Colonic mucosa (tissue), 4 donors: Measurements from ENCODE around the gene PRPF19. TPM values are rescaled to one million over a fixed set of nuclear protein-coding genes. Genes with fewer than 3 reads are reported as not detected.

Experiments
- DNase-seq: peaks from one replicate; pipeline ENCODE4 v3.0.0-alpha.2; 2020
- H3K27ac ChIP-seq: fragments of 200-600 bp; one replicate; pipeline ENCODE4 v1.8.0; 2021
- H3K27me3 ChIP-seq: fragments of 200-600 bp; one replicate; pipeline ENCODE4 v1.8.0; 2021
- H3K36me3 ChIP-seq: fragments of 200-600 bp; one replicate; pipeline ENCODE4 v1.8.0; 2021
- H3K4me1 ChIP-seq: fragments of 200-600 bp; one replicate; pipeline ENCODE4 v1.8.0; 2021; ENCODE audit warnings: mild to moderate bottlenecking
- H3K4me3 ChIP-seq: fragments of 200-600 bp; one replicate; pipeline ENCODE4 v1.8.0; 2021
- H3K9ac ChIP-seq, 2 donors: one replicate each; pipeline ENCODE4 v1.7.0; 2013; ENCODE audit warnings: control low read depth in 2 of 2, low read depth in 2 of 2, low read length in 2 of 2
- H3K9me3 ChIP-seq: fragments of 200-600 bp; one replicate; pipeline ENCODE4 v1.8.0; 2021
- intact Hi-C: fragments of 100-400 bp; cut with DNase I; formaldehyde crosslinking; loops from one replicate; pipeline ENCODE4 v1.14.1; 2022
- total RNA-seq, 2 donors: library from RNA; stranded (reverse); fragmentation: NEBNext Ultra II Directional in 1 of 2; extraction: Animal tissue kit (Norgen Biotek cat#: 25700) in 1 of 2; gene quantifications; one replicate each; pipeline ENCODE4 v1.2.1, GENCODE V29; 2021
- TF ChIP-seq, protein P1 (sequence below): fragments of 200-600 bp; IDR thresholded peaks from one replicate; pipeline ENCODE4 v1.8.0; 2022; ENCODE audit warnings: antibody characterized with exemption, mild to moderate bottlenecking
- donor health status: healthy.
- donor health status: DM: no; HTN: no; CAD: no.
- donor health status: DM: no; HTN: no; CAD: no.

PRPF19 gene
- total RNA-seq, 2 donors from 2014 or later = 59.3 to 172 TPM

DNA sequence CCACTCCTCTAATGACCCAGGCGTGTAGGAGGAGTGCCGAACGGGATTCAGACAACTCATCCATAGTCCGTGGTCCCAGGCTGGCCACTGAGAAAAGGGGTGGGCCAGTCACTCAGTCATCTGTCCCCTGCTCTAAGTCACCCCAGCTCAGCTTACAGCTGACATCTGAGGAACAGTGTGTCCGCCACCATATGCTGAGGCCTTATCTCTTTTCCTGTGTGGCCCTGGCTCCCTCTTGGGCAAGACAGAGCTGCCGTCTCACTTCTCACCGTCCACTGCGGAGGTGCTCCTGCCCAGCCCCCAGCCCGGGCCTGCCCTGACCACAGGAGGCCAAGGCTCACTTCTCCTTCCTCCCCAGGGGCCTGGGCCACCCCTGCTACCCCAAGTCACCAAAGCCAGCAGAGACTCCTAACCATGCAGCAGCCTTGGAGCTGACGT lies 57.7 kb downstream of the PRPF19 start:
- no peak for DNase-seq
- H3K4me3 ChIP-seq = no peak overlapping the region
- H3K9me3 ChIP-seq = no peaks in the 10 kb centered on the region
- no peak overlapping the region for H3K9ac ChIP-seq
- H3K27me3 ChIP-seq = no peaks in the 10 kb centered on the region
- no peak overlapping the region for H3K27ac ChIP-seq
- TF ChIP-seq, protein P1, sequence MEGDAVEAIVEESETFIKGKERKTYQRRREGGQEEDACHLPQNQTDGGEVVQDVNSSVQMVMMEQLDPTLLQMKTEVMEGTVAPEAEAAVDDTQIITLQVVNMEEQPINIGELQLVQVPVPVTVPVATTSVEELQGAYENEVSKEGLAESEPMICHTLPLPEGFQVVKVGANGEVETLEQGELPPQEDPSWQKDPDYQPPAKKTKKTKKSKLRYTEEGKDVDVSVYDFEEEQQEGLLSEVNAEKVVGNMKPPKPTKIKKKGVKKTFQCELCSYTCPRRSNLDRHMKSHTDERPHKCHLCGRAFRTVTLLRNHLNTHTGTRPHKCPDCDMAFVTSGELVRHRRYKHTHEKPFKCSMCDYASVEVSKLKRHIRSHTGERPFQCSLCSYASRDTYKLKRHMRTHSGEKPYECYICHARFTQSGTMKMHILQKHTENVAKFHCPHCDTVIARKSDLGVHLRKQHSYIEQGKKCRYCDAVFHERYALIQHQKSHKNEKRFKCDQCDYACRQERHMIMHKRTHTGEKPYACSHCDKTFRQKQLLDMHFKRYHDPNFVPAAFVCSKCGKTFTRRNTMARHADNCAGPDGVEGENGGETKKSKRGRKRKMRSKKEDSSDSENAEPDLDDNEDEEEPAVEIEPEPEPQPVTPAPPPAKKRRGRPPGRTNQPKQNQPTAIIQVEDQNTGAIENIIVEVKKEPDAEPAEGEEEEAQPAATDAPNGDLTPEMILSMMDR = no peak
- intact Hi-C loops = no loop called here
- H3K4me1 ChIP-seq = peaks cover 10% of the 10 kb centered on the region
- H3K36me3 ChIP-seq = no peaks in the 10 kb centered on the region

DNA sequence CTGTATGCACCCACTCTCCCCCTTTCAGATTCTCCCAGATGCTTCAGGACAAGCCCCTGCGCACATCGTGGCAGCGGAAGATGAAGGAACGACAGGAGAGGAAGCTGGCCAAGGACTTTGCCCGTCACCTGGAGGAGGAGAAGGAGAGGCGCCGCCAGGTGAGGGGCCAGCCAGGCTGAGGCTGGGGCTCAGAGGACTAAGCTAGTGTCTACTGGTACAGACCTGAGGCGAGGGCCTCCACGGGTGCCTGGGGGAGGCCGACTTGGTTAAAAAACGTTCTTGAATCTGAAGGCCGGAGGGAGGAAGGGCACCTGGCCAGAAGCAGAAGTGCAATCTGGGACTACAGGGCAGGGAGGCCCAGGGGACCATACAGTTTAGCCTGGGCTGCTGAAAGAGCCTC lies 58.5 kb downstream of the PRPF19 start:
- H3K27ac ChIP-seq = no peak overlapping the region
- DNase-seq = no peak
- no peaks in the 10 kb centered on the region for H3K36me3 ChIP-seq

DNA sequence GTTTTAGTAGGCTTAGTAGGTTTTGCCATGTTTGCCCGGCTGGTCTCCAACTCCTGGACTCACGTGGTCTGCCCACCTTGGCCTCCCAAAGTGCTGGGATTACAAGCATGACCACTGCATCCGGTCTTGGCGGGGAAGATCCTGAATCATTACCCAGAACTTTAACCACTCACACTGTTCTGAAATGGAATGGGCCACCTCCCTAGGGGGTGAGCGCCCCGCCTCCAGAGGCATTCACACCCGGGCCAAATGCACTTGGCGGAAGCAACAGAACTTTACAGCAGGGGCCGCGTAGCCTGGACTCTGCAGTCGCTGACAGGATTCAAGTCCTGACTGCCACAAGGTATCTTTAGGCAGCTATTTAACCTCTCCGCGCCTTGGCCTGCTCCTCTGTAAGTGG lies 59.1 kb downstream of the PRPF19 start:
- no peak for DNase-seq
- intact Hi-C loops = no loop called here
- Histone ChIP-seq H3K27ac (no peak overlapping the region), H3K9ac (no peak overlapping the region), H3K9me3 (no peaks in the 10 kb centered on the region), H3K4me1 (peaks cover 6% of the 10 kb centered on the region), H3K36me3 (no peaks in the 10 kb centered on the region), H3K4me3 (no peak overlapping the region), H3K27me3 (no peaks in the 10 kb centered on the region)
- TF ChIP-seq, protein P1 = no peak

More for the DNA sequence above, 58.5 kb downstream of the PRPF19 start:
- Histone ChIP-seq H3K9me3 (no peaks in the 10 kb centered on the region), H3K4me3 (no peak overlapping the region), H3K27me3 (no peaks in the 10 kb centered on the region), H3K9ac (no peak overlapping the region), H3K4me1 (peaks cover 6% of the 10 kb centered on the region)
- TF ChIP-seq, protein P1 = no peak
- intact Hi-C loops = no loop called here

DNA sequence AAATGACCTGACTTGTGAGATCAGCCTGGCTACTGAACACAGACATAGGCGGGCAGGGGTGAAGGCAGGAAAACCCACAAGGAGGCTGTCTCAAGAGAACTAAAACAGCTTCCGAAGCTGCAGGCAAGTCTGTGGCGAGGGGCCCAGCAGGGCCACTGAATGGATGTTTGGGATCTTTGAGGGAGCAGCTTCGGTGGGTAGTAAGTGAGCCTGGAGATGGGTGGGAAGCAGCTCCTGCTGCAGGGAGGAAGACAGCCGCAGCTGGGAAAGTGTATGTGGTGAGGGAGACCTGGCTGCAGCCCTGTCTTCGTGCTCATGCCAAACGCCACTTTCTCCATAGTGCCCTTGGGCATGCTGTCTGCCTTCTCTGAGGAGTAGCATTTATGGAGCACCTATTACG lies 61.0 kb downstream of the PRPF19 start:
- intact Hi-C loops = no loop called here
- no peaks in the 10 kb centered on the region for H3K27me3 ChIP-seq
- H3K9ac ChIP-seq = no peak overlapping the region
- no peak overlapping the region for H3K4me3 ChIP-seq
- H3K9me3 ChIP-seq = no peaks in the 10 kb centered on the region
- H3K36me3 ChIP-seq = no peaks in the 10 kb centered on the region
- H3K4me1 ChIP-seq = peaks cover 12% of the 10 kb centered on the region
- TF ChIP-seq, protein P1 = no peak
- no peak for DNase-seq
- no peak overlapping the region for H3K27ac ChIP-seq

DNA sequence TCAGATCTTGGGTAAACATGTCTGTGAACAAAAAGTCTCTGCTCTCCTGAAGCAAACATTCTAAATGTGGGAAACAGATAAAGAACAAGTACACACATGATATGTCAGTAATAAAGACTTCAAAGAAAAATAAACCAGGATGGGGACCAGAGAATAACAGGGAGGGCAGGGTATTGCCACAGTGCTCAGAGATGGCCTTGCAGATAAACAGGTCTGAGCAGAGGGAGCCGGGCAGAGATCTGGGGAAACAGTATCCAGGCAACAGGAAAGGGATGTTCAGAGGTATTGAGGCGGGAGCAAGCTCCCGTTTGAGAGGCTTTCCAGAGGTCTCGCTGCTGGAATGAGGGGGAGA lies 61.5 kb downstream of the PRPF19 start:
- no peak overlapping the region for H3K9ac ChIP-seq
- TF ChIP-seq, protein P1 = no peak
- peaks cover 12% of the 10 kb centered on the region for H3K4me1 ChIP-seq
- no peaks in the 10 kb centered on the region for H3K36me3 ChIP-seq
- no peak overlapping the region for H3K4me3 ChIP-seq
- intact Hi-C loops = no loop called here
- no peak overlapping the region for H3K27ac ChIP-seq
- DNase-seq = no peak
- no peaks in the 10 kb centered on the region for H3K27me3 ChIP-seq
- H3K9me3 ChIP-seq = no peaks in the 10 kb centered on the region
